H9 (cell line): Measurements from ENCODE around the gene CWC27. TPM values are rescaled to one million over a fixed set of nuclear protein-coding genes. Genes with fewer than 3 reads are reported as not detected.

Experiments
- DNase-seq: peaks from one replicate; pipeline ENCODE4 v3.0.0-alpha.2; 2017
- H2AFZ ChIP-seq: one replicate; pipeline ENCODE4 v1.6.1; 2013; ENCODE audit warnings: mild to moderate bottlenecking, low read length, control low read depth, moderate library complexity
- H2AK5ac ChIP-seq: 2 replicates; pipeline ENCODE4 v1.6.1; 2013; ENCODE audit warnings: low read length, control low read depth, mixed read lengths; ENCODE audit not compliant: insufficient read length
- H2BK120ac ChIP-seq: one replicate; pipeline ENCODE4 v1.6.1; 2013; ENCODE audit warnings: low read depth, mild to moderate bottlenecking, low read length, control low read depth, inconsistent platforms; ENCODE audit not compliant: poor library complexity, severe bottlenecking
- H2BK12ac ChIP-seq: 2 replicates; pipeline ENCODE4 v1.6.1; 2013; ENCODE audit warnings: low read length, control low read depth, mixed read lengths, low read depth; ENCODE audit not compliant: insufficient read length
- H2BK15ac ChIP-seq: 2 replicates; pipeline ENCODE4 v1.6.1; 2013; ENCODE audit warnings: low read depth, low read length, control low read depth
- H2BK20ac ChIP-seq: one replicate; pipeline ENCODE4 v1.6.1; 2013; ENCODE audit warnings: low read depth, mild to moderate bottlenecking, low read length, control low read depth, inconsistent platforms; ENCODE audit not compliant: poor library complexity, severe bottlenecking
- H2BK5ac ChIP-seq: 2 replicates; pipeline ENCODE4 v1.6.1; 2013; ENCODE audit warnings: low read length, control low read depth, mixed read lengths; ENCODE audit not compliant: insufficient read length
- H3K14ac ChIP-seq: 2 replicates; pipeline ENCODE4 v1.6.1; 2013; ENCODE audit warnings: low read length, control low read depth; ENCODE audit not compliant: insufficient read depth
- H3K18ac ChIP-seq: 2 replicates; pipeline ENCODE4 v1.6.1; 2013; ENCODE audit warnings: low read depth, mild to moderate bottlenecking, mixed read lengths, low read length, control low read depth; ENCODE audit not compliant: insufficient read length
- H3K23ac ChIP-seq: 2 replicates; pipeline ENCODE4 v1.6.1; 2013; ENCODE audit warnings: low read length, control low read depth, mixed read lengths, low read depth; ENCODE audit not compliant: insufficient read length
- H3K23me2 ChIP-seq: 2 replicates; pipeline ENCODE4 v1.6.1; 2013; ENCODE audit warnings: low read depth, mild to moderate bottlenecking, mixed read lengths, low read length, control low read depth; ENCODE audit not compliant: insufficient read length, poor library complexity, severe bottlenecking
- H3K27ac ChIP-seq: 2 replicates; pipeline ENCODE4 v1.5.1; 2013; ENCODE audit warnings: low read length, control low read depth, mixed read lengths, low read depth; ENCODE audit not compliant: insufficient read length
- H3K27me3 ChIP-seq: 2 replicates; pipeline ENCODE4 v1.6.1; 2013; ENCODE audit warnings: low read length, control low read depth, inconsistent platforms; ENCODE audit not compliant: insufficient read depth
- H3K4ac ChIP-seq: 2 replicates; pipeline ENCODE4 v1.6.1; 2013; ENCODE audit warnings: low read depth, mild to moderate bottlenecking, control low read depth, inconsistent platforms, low read length, moderate library complexity
- H3K4me1 ChIP-seq: 2 replicates; pipeline ENCODE4 v1.6.1; 2013; ENCODE audit warnings: low read length, control low read depth, inconsistent platforms; ENCODE audit not compliant: insufficient read depth
- H3K4me2 ChIP-seq: 2 replicates; pipeline ENCODE4 v1.6.1; 2013; ENCODE audit warnings: low read length, control low read depth, mixed read lengths; ENCODE audit not compliant: insufficient read length, insufficient read depth
- H3K56ac ChIP-seq: 2 replicates; pipeline ENCODE4 v1.6.1; 2013; ENCODE audit warnings: low read depth, mild to moderate bottlenecking, mixed read lengths, low read length, control low read depth; ENCODE audit not compliant: insufficient read length
- H3K79me1 ChIP-seq: 2 replicates; pipeline ENCODE4 v1.6.1; 2013; ENCODE audit warnings: low read depth, mild to moderate bottlenecking, moderate library complexity, low read length, control low read depth, inconsistent platforms; ENCODE audit not compliant: insufficient read depth, poor library complexity, severe bottlenecking
- H3K79me2 ChIP-seq: 2 replicates; pipeline ENCODE4 v1.6.1; 2013; ENCODE audit warnings: low read length, control low read depth, inconsistent platforms; ENCODE audit not compliant: insufficient read depth
- H3K9ac ChIP-seq: 2 replicates; pipeline ENCODE4 v1.6.1; 2013; ENCODE audit warnings: low read length, control low read depth, mixed read lengths; ENCODE audit not compliant: insufficient read length; ENCODE audit errors: extremely low read depth
- H3K9me3 ChIP-seq: one replicate; pipeline ENCODE4 v1.6.1; 2013; ENCODE audit warnings: low read depth, low read length, inconsistent platforms; ENCODE audit not compliant: control insufficient read depth
- H3T11ph ChIP-seq: one replicate; pipeline ENCODE4 v1.6.1; 2013; ENCODE audit warnings: mild to moderate bottlenecking, low read length, control low read depth, inconsistent platforms
- H4K20me1 ChIP-seq: one replicate; pipeline ENCODE4 v1.6.1; 2013; ENCODE audit not compliant: control insufficient read depth, insufficient read length, insufficient read depth
- H4K5ac ChIP-seq: 2 replicates; pipeline ENCODE4 v1.6.1; 2013; ENCODE audit warnings: low read depth, mild to moderate bottlenecking, mixed read lengths, low read length, control low read depth; ENCODE audit not compliant: insufficient read length
- H4K8ac ChIP-seq: replicated peaks from 2 replicates; pipeline ENCODE4 v1.6.1; 2013; ENCODE audit warnings: low read length, control low read depth, mixed read lengths, low read depth; ENCODE audit not compliant: insufficient read length
- H4K91ac ChIP-seq: 2 replicates; pipeline ENCODE4 v1.6.1; 2013; ENCODE audit warnings: low read depth, mild to moderate bottlenecking, moderate library complexity, mixed read lengths, low read length, control low read depth; ENCODE audit not compliant: insufficient read length
- H3K27ac Mint-ChIP-seq, 3 experiments: 2 replicates in 2 of 3; 3 replicates in 1 of 3; pipeline ENCODE4 v1.8.0; 2020 to 2021; ENCODE audit warnings: mixed read lengths in 3 of 3, mild to moderate bottlenecking in 1 of 3, moderate library complexity in 1 of 3
- H3K27me3 Mint-ChIP-seq: 2 replicates; pipeline ENCODE4 v1.8.0; 2021; ENCODE audit warnings: low read depth, mild to moderate bottlenecking, moderate library complexity, mixed read lengths
- H3K36me3 Mint-ChIP-seq, 3 experiments: 2 replicates in 2 of 3; 3 replicates in 1 of 3; pipeline ENCODE4 v1.8.0; 2020 to 2021; ENCODE audit warnings: low read depth in 3 of 3, mixed read lengths in 3 of 3; ENCODE audit not compliant: insufficient read depth in 1 of 3
- H3K4me1 Mint-ChIP-seq, 2 experiments: 2 replicates each; pipeline ENCODE4 v1.8.0; 2020; ENCODE audit warnings: mixed read lengths in 2 of 2
- H3K4me3 Mint-ChIP-seq, 2 experiments: 2 replicates in 1 of 2; 3 replicates in 1 of 2; pipeline ENCODE4 v1.8.0; 2020 to 2021; ENCODE audit warnings: mild to moderate bottlenecking in 2 of 2, mixed read lengths in 2 of 2, moderate library complexity in 1 of 2
- H3K9me3 Mint-ChIP-seq, 2 experiments: 2 replicates in 1 of 2; 3 replicates in 1 of 2; pipeline ENCODE4 v1.8.0; 2020; ENCODE audit warnings: mild to moderate bottlenecking in 2 of 2, mixed read lengths in 2 of 2, moderate library complexity in 1 of 2
- CTCF ChIP-seq: fragments of 200-600 bp; sonication (generic); conservative IDR thresholded peaks from 3 replicates; pipeline ENCODE4 v1.8.0; 2021; ENCODE audit warnings: antibody characterized with exemption, mild to moderate bottlenecking
- WGBS: extraction: QIAGEN DNeasy Blood & Tissue Kit; methylation state at CpG from one replicate; pipeline ENCODE4 v1.1.7; 2013; ENCODE audit warnings: missing lambda C conversion rate, low lambda C conversion rate, mixed read lengths; ENCODE audit not compliant: insufficient read length; ENCODE audit errors: extremely low coverage; 5-methylcytosine and 5-hydroxymethylcytosine counted together
- total RNA-seq: library from RNA; stranded (reverse); gene quantifications from 2 replicates; pipeline ENCODE4 v1.2.1, GENCODE V29; 2021

CWC27 gene
- total RNA-seq, 1 experiment from 2014 or later, result 41.9 TPM

DNA sequence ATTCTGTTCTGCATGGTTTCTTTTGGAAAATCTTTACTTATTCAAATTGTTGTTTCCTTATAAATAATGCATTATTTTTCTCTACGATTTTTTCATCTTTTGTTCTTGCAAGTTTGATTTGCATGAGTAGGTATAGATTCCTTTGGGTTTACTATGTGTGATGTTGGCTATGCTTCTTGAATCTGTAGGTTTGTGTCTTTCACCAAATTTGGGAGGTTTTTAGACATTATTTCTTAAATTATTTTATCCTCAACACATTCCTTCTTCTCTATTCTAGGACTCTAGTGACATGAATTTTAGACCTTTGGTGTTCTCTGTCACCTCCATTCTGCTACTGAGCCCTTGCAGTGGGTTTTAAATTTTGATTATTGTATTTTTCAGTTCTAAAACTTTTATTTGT, 219.0 kb downstream of the CWC27 start:
- Histone ChIP-seq H2BK5ac (no peak overlapping the region), H3K9ac (no peak overlapping the region), H4K20me1 (no peaks in the 10 kb centered on the region), H3K56ac (no peak overlapping the region), H2BK120ac (no peak overlapping the region), H2BK20ac (no peak overlapping the region), H3K23ac (no peak overlapping the region), H2AFZ (no peak overlapping the region), H3K4ac (no peak overlapping the region), H2AK5ac (no peak overlapping the region), H3K79me1 (no peaks in the 10 kb centered on the region), H4K91ac (no peak overlapping the region), H3K27ac (no peak overlapping the region), H3K4me2 (no peak overlapping the region), H3K23me2 (no peaks in the 10 kb centered on the region), H3K4me1 (no peaks in the 10 kb centered on the region; the same call in 1 of the 2 replicates), H3K9me3 (no peaks in the 10 kb centered on the region), H2BK15ac (no peak overlapping the region), H3K27me3 (no peaks in the 10 kb centered on the region), H4K5ac (no peak overlapping the region), H2BK12ac (no peak overlapping the region), H4K8ac (no peak overlapping the region), H3K14ac (no peak overlapping the region), H3K18ac (no peak overlapping the region), H3T11ph (no peak overlapping the region), H3K79me2 (no peaks in the 10 kb centered on the region)
- H3K27ac Mint-ChIP-seq, result no peak overlapping the region
- TF ChIP-seq CTCF, result no peak
- H3K27me3 Mint-ChIP-seq, result no peaks in the 10 kb centered on the region
- no peak overlapping the region for H3K4me3 Mint-ChIP-seq
- peaks cover 10 to 38% (median 27%) of the 10 kb centered on the region in 3 experiments; a peak in 6 of 7 replicates for H3K36me3 Mint-ChIP-seq
- H3K9me3 Mint-ChIP-seq, result peaks cover 16 to 22% of the 10 kb centered on the region in 2 experiments; a peak in 4 of 5 replicates
- WGBS, result no CpG with 5 or more reads among the region's 1 CpG
- peaks cover 17 to 21% of the 10 kb centered on the region in 2 experiments for H3K4me1 Mint-ChIP-seq
- DNase-seq, result no peak
